Gastroesophageal sphincter (tissue), 4 donors: ENCODE data around the gene KCNA2. TPM values are rescaled to one million over a fixed set of nuclear protein-coding genes. Genes with fewer than 3 reads are reported as not detected.

ENCODE experiments used
- ATAC-seq: fragments of 150-250 bp; one replicate; pipeline ENCODE4 v1.9.1; 2016; ENCODE audit warnings: mild to moderate bottlenecking, moderate library complexity
- H3K27ac ChIP-seq, 4 donors: fragments of 200-600 bp; sonication (generic) in 3 of 4; 1 replicate in 3 of 4; 2 replicates in 1 of 4; pipeline ENCODE4 v1.5.1; 2016 to 2019
- H3K27me3 ChIP-seq: fragments of 200-600 bp; sonication (generic); one replicate; pipeline ENCODE4 v1.5.1; 2019
- H3K36me3 ChIP-seq, 2 donors: fragments of 200-600 bp; sonication (generic); one replicate each; pipeline ENCODE4 v1.5.1; 2019; ENCODE audit warnings: control low read depth in 1 of 2
- H3K4me1 ChIP-seq, 3 donors: fragments of 200-600 bp; sonication (generic); 1 replicate in 2 of 3; 2 replicates in 1 of 3; pipeline ENCODE4 v1.5.1; 2016 to 2019; ENCODE audit warnings: control low read depth in 2 of 3
- H3K4me3 ChIP-seq, 2 donors: fragments of 200-600 bp; sonication (generic); one replicate each; pipeline ENCODE4 v1.5.1; 2019; ENCODE audit warnings: mild to moderate bottlenecking in 1 of 2, moderate library complexity in 1 of 2
- H3K9me3 ChIP-seq, 3 donors: fragments of 200-600 bp; sonication (generic); one replicate each; pipeline ENCODE4 v1.5.1; 2017 to 2019; ENCODE audit warnings: control low read depth in 2 of 3
- EP300 ChIP-seq: sonication (generic); formaldehyde crosslinking; IDR thresholded peaks from one replicate; pipeline ENCODE4 v1.6.1; 2017; ENCODE audit warnings: antibody characterized with exemption, mild to moderate bottlenecking
- POLR2A ChIP-seq, 2 donors: fragments of 450-650 bp; IDR thresholded peaks; one replicate each; pipeline ENCODE4 v1.6.1; 2017; ENCODE audit warnings: antibody characterized with exemption in 2 of 2, mild to moderate bottlenecking in 2 of 2, moderate library complexity in 1 of 2
- POLR2AphosphoS5 ChIP-seq: sonication (generic); formaldehyde crosslinking; IDR thresholded peaks from one replicate; pipeline ENCODE4 v1.6.1; 2017; ENCODE audit warnings: antibody characterized with exemption
- WGBS, 2 donors: methylation state at CpG; one replicate each; pipeline ENCODE4 v1.1.5; 2018; ENCODE audit warnings: low coverage in 1 of 2; 5-methylcytosine and 5-hydroxymethylcytosine counted together
- total RNA-seq, 4 donors: library from RNA; depleted of rRNA; stranded (reverse); fragments of >200 nt; gene quantifications; one replicate each; pipeline ENCODE4 v1.1.0, GENCODE V29; 2016
- TF ChIP-seq, protein P1 (sequence below), 4 experiments: fragments of 200-600 bp in 2 of 4; fragments of 450-650 bp in 2 of 4; sonication (generic) in 1 of 4; IDR thresholded peaks; one replicate each; pipeline ENCODE4 v1.5.1; 2017 to 2019; ENCODE audit warnings: antibody characterized with exemption in 4 of 4, mild to moderate bottlenecking in 2 of 4, moderate library complexity in 2 of 4

The KCNA2 gene
- total RNA-seq, 4 donors from 2014 or later: 2.8 to 16.8 (median 4.6) TPM

DNA sequence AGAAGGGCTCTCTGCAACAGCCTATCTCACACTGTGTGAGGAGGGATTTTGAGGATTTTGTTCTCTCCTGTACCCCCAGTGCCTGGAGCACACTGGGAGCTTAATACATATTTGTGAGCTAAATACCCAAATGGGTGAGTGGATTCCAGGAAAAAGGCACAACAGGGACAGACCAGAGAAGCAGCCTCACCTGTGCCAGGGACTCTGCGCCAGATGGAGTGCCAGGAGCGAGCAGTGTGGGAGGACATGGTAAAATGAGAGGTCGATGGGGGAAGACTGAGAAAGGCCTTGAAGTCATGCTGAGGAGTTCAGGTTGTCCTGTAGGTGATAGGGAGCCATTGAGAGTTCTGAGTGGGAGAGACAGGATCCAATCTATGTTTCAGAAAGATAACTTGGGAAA, 11.0 kb upstream of the KCNA2 start:
- H3K27me3 ChIP-seq: peaks cover 74% of the 10 kb centered on the region
- H3K27ac ChIP-seq: no peak overlapping the region
- ATAC-seq: no peak
- TF ChIP-seq, protein P1, sequence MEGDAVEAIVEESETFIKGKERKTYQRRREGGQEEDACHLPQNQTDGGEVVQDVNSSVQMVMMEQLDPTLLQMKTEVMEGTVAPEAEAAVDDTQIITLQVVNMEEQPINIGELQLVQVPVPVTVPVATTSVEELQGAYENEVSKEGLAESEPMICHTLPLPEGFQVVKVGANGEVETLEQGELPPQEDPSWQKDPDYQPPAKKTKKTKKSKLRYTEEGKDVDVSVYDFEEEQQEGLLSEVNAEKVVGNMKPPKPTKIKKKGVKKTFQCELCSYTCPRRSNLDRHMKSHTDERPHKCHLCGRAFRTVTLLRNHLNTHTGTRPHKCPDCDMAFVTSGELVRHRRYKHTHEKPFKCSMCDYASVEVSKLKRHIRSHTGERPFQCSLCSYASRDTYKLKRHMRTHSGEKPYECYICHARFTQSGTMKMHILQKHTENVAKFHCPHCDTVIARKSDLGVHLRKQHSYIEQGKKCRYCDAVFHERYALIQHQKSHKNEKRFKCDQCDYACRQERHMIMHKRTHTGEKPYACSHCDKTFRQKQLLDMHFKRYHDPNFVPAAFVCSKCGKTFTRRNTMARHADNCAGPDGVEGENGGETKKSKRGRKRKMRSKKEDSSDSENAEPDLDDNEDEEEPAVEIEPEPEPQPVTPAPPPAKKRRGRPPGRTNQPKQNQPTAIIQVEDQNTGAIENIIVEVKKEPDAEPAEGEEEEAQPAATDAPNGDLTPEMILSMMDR (IDR thresholded peaks at IDR 0.05): no peak
- TF ChIP-seq EP300 (no peak), POLR2AphosphoS5 (no peak), POLR2A (IDR thresholded peaks at IDR 0.05) (no peak)
- H3K9me3 ChIP-seq: no peaks in the 10 kb centered on the region
- peaks cover 0 to 11% (median 5%) of the 10 kb centered on the region in 3 donors for H3K4me1 ChIP-seq
- no peak overlapping the region for H3K4me3 ChIP-seq
- 38 to 57% methylated on average over 1 to 3 of the region's 3 CpGs for WGBS, 2 donors
- H3K36me3 ChIP-seq: no peaks in the 10 kb centered on the region

DNA sequence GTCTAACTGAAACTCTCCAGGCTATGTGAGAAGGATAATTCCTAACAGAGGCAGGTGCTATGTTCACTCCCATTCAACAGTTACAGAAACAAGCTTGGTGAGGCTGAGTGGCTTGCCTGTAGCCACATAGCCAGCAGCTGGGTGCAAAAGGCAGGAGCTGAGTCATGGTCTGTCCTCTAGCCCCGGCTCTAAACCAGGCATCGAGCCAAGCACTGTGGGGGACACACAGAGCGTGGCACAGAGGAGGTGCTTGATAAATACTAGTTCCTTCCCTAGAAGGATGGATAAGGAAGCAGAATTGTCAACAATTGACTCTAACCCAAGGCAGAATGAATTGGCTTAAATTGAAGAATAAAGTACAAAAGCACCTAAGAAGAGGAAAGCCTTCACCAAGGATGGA, 10.4 kb upstream of the KCNA2 start:
- no peak for ATAC-seq
- Histone ChIP-seq H3K27me3 (peaks cover 80% of the 10 kb centered on the region), H3K4me3 (no peak overlapping the region), H3K9me3 (no peaks in the 10 kb centered on the region), H3K27ac (no peak overlapping the region), H3K4me1 (peaks cover 0 to 11% (median 5%) of the 10 kb centered on the region in 3 donors), H3K36me3 (no peaks in the 10 kb centered on the region)
- 0 to 19% methylated on average over 1 to 3 of the region's 3 CpGs for WGBS, 2 donors
- TF ChIP-seq EP300: no peak
- no peak for TF ChIP-seq POLR2A (IDR thresholded peaks at IDR 0.05)
- TF ChIP-seq, protein P1 (IDR thresholded peaks at IDR 0.05): no peak
- no peak for TF ChIP-seq POLR2AphosphoS5

DNA sequence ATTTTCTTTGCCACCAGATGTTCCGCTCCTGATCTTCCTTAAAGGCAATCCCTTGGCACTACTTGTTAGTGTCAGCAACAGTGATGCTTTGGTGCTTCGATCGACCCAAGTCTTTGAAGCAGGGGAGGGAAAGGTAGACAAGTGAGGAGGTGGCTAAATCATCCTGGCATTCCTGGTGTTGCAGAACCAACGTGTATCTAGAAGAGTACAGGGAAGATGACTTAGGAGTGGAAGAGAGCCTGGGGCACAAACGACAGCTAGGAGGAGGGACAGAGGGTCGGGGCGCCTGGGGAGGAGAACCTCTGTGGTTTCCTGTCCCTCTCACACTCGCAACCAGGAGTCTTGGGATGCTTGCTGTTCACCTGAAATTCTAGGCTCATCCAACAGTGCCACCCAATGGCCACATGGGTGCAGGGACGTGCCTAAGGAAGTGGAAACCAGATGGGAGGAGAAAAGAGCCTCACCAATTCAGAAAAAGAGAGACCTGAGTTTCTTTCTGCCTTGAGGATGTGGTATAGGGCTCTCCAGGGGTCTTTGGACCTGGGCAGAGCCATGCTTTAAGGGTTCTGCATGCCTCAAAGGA, 9.5 kb upstream of the KCNA2 start:
- Histone ChIP-seq H3K4me1 (peaks cover 0 to 11% (median 5%) of the 10 kb centered on the region in 3 donors), H3K9me3 (no peaks in the 10 kb centered on the region), H3K27me3 (peaks cover 89% of the 10 kb centered on the region), H3K36me3 (no peaks in the 10 kb centered on the region), H3K27ac (no peak overlapping the region), H3K4me3 (no peak overlapping the region)
- TF ChIP-seq POLR2AphosphoS5: no peak
- no peak for TF ChIP-seq EP300
- no peak for TF ChIP-seq POLR2A (IDR thresholded peaks at IDR 0.05)
- TF ChIP-seq, protein P1 (IDR thresholded peaks at IDR 0.05): peak; percentile 41 to 87 (median 80)
- ATAC-seq: peak; percentile 46
- whole genome bisulfite sequencing, 2 donors: 35 to 38% methylated on average over 5 of the region's 9 CpGs

DNA sequence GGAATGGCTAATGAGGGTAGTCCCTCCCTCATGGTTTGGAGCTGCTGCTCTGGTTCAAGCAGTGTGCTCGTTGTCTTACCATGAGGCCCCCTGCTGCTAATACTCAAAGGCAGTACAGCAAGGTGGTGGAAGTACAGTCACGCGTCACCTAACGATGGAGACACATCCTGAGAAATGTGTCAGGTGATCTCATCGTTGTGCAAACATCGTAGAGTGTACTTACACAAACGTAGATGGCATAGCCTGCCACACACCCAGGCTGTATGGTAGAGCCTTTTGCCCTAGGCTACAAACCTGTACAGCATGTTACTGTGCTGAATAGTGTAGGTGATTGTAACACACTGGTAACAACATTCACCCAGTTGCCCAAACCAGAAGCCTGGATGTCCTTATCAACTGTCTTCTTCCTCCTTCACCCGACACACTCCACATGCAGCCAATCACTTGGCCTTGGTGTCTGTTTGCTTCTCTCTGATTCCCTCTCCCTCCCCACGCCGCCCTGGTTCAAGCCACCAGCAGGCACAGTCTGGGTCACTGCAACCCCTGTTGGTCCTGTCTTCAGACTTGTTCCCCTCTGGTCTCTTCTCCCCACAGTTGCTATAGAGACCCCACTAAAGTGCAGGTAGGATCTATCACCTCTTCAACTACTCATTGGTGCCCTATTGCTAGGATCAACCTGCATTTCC, 6.0 kb upstream of the KCNA2 start:
- no peak overlapping the region for H3K4me3 ChIP-seq
- H3K27me3 ChIP-seq: peaks cover 88% of the 10 kb centered on the region
- H3K27ac ChIP-seq: no peak overlapping the region
- 58 to 64% methylated on average over 4 to 9 of the region's 10 CpGs for WGBS, 2 donors
- TF ChIP-seq EP300 (no peak), POLR2A (IDR thresholded peaks at IDR 0.05) (no peak), POLR2AphosphoS5 (no peak)
- TF ChIP-seq, protein P1 (IDR thresholded peaks at IDR 0.05): no peak
- H3K9me3 ChIP-seq: no peaks in the 10 kb centered on the region
- H3K4me1 ChIP-seq: peaks cover 0 to 11% (median 0%) of the 10 kb centered on the region in 3 donors
- ATAC-seq: no peak
- H3K36me3 ChIP-seq: no peaks in the 10 kb centered on the region
